NCI-H2029 (cell line): ENCODE measurements around the gene GPC3.
"Not testable (repeated sequence)": the region's sequence is repeated elsewhere in the genome, so short reads cannot be mapped to it uniquely, and the experiment has no call there.

ENCODE experiments used
- DNase-seq: peaks from one replicate; lab custom pipeline; 2025; lab: John Stamatoyannopoulos, UW

GPC3 gene

DNA sequence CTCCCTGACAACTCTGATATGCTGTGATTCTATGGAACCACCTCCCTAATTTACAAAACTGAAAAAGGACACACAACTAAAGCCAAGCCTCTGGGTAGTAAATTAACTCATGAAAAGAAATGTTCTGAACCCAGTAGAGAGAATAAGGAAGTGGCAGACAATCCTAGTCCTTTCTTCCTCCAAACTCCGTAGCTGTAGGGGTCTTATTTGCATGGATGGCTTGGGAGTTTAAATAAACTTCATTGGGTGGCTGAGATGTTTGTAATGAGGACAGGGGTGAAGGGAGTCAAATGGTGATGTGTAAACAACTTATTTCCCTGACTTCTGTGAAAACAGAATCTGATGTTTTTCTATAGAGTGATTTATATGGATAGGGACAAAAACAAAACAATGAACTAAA, 59.3 kb downstream of the GPC3 start:
- no peak for DNase-seq

DNA sequence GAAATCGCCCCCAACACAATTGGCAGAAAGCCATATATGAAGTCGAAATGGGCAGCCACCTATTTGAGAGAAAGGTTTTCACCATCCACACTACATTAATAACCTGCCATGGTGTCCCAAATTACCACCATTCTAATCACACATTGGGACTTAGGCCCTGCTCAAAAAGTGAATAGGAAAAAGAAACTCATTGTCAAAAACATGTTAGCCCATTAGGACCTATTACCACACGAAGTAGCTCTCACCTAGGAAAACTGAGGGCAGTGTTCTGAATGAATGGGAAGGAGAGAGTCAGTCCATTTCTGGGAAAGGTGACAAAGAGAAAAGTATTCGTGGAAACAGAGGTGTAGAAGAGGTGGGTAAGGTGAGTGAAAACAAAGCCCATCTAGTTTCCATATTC, 60.8 kb downstream of the GPC3 start:
- DNase-seq: no peak

DNA sequence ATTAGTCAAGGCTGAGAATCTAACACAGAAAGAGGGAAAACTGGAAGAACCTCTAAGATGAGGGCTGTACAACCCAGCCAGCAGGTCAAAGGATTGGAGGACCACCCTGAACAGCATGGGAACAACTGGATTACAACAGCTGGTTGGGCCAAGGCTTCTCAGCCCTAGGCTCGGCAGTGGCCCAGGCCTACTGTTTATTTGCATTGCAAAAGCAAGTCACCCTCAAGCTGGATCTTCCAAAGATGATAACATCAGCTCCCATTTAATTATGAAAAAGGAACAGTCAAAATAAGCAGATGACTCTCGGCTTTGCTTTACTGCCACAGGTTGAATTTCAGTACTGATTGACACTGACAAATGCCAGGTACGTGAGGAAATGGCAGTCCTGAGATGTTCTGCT, 61.8 kb downstream of the GPC3 start:
- no peak for DNase-seq

DNA sequence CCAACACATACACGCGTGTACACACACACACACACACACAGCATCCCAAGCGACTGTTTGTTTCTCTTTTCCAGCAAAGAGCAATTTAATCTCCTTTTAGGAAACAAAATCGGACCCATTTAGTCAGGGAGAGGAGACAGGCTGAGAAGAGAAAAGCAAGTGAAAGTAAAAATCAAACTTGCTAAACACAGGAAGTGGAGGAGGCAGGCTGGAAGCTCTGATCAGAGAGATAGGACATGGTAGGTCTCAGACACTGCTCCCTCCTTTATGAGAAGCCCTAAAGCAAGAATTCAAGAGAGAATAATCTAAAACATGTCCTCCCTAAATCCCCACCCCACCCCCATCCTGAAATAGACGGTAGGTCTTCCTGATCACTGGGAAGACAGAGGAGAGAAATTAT, 62.3 kb downstream of the GPC3 start:
- no peak for DNase-seq

DNA sequence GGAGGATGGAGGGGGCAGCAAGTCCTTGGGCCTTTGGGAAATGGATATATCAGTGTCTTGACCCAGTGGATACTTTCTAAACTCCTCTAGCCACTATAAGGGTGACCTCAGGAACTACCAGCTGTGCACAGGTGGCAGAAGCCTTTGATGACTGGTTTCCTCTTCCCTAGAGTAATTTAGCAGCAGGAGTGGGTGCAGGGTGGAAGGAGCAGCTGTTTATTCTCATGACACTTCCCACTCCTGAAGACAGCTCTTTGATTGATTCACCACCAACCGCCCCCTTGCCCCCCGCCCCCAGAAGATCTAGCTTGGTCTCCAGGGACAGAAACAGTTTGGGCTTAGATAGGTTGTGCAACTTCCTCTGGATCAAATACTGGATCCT, 63.0 kb downstream of the GPC3 start:
- no peak for DNase-seq

DNA sequence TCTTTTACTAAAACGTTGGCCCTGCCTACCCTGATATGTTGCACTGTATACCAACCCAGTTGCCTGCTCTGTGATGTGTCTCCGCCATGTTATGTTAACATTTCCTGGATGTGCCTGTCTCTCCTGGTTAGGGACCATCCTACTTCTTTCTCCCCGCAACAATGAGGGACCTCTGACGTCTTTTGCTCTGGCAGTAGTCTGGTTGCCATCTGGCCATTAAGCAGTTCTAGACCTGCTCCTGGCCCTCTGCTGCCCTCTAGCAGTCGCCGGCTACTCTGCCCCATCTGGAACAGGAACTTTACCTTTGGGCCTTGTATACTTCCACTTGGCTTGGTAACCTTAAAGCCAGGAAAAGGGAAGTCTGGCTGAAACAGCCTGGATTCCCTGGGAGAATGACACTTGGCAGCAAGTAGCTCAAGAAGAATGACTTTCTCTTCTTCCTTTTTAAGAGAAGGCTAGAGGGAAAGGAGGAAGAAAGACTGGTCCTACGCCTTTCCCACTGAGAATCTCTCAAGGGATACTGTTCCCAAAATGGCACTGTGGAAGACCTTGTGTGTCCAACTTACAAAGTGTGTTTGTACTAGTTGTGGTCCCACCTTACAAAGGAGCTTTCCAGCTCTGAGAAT, 63.5 kb downstream of the GPC3 start:
- DNase-seq: peak; percentile 43

DNA sequence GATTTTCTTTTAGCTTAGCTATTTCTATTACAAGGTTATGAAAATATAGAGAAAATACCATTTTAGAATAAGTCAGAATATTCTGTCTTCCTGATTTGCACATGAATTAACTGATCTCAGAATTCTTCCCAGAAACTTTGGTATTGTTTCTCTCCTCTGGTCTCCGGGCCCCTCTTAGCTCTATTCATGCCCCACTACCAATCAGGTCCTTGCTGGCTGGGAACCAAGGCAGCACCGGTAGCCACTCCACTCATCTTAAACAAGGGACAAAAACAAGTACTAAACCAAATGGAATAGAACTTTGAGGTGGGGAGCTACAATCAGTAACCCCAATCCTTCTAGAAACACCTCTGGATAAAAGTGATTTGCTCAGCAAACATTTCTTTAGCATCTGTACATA, 64.3 kb downstream of the GPC3 start:
- DNase-seq: no peak

DNA sequence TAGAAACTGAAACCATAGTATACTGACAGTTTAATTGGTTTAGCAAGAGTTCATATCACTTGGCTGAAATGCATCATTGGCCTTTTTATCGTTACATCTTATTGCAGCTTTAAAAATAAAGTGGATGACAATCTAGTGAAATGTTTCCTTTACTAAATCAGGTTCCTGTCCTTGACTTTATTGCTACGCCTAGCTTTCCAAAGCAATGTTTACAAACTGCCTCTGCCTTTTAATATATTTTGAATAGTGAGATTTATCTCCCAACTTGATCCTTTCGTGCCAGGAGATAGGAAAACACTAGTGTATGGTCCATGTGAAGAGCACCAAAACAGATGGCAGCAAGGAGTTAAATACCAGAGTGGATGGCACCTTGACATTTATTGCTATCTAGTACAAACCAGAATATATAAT, 67.0 kb downstream of the GPC3 start:
- no peak for DNase-seq

DNA sequence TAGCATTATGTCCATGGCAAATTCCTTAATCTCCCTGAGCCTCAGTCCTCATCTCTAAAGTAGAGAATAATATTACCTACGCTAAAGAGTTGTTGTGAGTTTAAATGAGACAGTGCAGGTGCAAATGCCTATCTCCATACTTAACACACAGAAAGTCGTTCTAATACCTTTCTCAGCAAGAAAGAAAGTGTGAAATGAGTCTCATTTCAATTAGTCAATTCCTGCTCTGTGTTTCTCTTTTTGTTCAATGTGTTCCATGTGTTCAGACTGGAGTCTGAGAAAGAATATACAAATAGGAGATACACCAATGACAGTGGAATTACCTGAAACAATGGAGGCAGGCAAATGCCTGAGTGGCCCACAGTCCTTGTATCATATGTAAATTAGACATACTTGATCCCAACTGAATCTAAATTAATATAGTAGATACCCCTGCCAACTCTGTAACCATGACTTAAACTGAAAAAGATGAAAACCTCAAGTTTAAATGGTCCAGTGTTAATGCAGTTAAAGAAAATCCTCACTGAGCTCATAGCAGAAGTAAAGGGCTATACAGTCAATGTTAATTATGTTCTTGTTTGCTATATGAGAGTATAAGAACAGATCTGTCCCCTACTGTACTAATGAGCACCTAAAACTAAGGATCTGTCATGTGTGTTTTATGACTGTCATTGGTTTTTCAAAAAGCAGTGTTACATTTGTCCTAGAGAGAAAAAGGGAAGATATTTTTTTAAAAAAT, 68.2 kb downstream of the GPC3 start:
- no peak for DNase-seq

DNA sequence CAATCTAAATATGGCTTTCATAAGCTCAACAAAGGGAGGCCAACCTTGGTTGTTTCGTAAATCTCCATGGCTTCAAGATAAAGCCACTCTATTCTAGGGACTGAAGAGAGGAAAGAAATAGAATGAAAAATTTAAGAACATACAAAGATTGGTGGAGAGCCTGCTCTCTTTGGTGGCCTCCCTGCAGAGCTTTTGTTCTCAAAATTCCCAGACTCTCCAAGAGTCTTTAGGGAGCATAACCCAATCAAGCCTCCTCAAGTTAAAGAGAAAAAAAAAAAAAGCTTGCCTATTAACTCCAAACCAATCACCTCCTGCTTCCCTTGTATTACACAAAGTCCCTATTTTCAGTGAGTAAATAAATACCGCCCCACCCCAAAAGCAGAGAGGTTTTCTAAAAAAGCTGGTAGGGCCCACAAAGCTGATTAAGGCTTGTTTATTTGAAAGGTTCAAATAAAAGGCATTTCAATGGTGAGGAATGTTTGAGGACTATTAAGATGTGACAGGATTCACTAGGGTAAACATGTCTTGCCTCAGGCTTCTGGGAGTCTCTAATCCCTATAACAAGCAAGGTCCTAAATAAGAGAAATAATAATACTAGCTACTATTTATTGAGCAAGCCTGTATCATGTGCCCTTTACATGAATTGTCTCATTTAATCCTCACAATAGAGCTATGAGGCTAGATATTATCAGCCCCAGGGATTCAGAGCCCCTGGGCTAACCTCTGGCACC, 71.6 kb downstream of the GPC3 start:
- DNase-seq: no peak

DNA sequence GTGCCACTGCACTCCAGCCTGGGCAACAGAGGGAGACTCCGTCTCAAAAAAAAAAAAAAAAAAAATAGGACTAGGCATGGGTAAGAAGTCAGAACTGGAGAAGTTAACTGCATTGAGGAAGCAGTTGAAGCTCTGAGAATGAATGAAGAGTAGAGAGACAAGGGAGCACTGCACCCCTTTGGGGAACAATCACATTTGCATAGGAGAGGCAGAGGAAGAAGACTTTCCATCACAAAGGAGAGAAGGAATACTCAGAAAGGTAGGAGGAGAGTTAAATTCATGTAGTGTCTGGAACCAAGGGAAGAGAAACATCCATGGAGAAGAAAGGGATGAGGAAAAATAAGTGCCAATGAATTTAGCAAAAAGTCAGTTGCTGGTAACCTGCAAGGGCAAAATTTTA, 72.4 kb downstream of the GPC3 start:
- DNase-seq: no peak

DNA sequence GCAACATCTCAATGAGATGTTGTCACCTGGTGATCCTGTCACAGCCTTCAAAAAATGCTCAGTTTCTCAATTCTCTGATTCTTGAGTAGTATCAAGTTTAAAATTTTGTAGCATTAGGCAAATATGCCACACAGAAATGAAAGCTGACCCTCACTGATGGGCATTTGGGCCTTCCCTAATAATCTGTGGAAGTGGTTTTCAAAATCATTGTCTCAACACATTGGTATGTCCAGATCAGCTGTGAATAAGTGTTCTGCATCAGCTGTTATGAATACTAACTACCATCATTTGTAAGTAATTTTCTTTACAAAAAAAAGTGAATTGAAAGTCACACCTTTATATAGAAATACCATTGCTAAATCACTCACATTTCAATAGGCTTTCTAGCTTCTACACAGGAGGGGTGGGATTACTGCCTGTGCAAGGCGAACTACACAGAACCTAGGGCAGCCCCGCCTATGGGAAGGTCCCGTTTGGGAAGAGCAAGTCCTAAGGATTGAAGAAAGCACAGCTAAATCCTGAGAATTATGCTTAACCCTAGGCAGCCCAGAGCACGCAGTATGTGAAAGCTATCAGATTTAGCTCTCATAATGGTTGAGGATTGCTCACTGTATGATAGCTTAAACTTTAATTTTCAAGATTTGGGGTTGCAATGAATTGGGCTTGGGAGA, 73.4 kb downstream of the GPC3 start:
- DNase-seq: no peak

DNA sequence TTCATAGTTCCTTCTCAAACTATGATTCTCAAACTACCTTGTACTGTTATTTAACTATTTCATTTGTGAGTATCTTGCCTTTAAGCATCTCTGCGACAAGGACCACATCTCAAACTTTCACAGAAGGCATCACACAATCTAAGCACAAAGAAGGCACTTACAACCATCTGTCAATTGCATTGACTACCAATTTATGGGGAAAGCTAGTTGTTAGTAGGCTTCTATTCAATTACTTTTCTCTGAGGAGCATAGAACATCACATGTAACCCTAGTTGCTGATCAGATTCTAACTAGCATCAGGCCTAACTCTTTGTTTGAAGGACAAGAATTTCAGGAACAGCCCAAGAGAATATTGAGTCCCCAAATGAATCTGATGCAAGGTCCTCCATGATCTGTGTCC, 74.9 kb downstream of the GPC3 start:
- no peak for DNase-seq

DNA sequence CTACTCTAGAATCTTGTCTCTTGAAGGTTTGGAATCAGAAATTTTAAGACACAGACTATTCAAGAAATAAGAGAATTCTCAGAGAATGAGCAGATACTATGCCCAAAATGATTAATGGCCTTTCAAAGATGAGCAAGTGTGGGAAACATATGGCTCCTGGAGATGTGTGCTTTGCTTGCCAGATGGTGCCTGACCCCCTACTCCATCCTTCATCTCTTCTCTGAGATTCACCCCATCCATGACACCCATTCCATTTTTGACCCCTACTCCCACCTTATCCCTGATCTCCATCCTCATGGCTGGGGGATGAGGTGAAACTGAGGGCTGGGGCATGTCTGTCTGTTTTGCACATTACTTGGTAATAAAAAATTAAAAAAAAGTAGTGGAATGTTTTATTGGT, 75.5 kb downstream of the GPC3 start:
- DNase-seq: no peak

DNA sequence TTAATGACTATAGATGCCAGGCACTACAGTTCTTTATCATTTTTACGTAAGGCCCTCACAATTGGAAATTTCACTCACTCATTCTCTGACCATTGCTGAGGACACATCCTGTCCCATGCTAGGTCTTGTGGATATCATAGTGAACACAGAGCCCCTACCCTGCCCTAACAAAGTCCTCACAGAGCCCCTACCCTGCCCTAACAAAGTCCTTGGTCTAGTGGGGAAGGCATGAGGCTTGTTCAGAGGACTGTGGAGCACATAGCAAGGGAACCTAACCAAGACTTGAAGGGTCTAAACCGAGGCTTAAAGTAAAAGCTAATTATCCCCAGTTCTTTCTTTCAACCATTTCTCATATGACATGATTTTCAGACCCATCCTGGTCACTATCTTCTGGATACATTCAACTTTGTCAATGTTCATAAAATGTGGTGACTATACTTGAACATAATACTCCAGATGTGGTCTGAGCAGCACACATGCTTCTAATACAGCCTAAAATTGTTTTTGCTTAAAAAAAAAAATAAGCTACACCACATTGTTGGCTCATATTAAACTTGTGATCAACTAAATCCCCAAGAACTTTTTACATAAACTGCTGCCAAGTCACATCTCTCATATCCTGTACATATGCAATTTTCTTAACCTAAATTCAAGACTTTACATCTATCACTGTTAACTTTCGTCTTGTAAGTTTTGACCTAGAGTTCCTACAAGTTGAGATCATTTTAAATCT, 77.0 kb downstream of the GPC3 start:
- no peak for DNase-seq

DNA sequence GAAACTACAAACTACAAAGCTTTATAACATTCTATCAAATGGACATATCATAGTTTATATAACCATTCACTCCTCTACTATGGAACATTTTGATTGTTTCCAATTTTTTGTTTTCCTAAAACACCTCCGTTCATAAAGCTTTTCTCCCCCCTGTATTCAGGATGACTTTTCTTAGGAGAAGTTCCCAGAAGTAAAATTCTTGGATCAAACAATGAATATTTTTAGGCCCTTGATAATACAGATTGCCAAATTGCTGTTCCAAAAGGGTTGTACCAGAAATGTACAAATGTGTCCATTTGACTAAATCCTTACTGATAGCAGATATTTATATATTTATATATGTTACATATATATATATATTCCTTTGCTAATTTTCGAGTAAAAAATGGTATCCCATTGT, 77.8 kb downstream of the GPC3 start:
- DNase-seq: no peak

DNA sequence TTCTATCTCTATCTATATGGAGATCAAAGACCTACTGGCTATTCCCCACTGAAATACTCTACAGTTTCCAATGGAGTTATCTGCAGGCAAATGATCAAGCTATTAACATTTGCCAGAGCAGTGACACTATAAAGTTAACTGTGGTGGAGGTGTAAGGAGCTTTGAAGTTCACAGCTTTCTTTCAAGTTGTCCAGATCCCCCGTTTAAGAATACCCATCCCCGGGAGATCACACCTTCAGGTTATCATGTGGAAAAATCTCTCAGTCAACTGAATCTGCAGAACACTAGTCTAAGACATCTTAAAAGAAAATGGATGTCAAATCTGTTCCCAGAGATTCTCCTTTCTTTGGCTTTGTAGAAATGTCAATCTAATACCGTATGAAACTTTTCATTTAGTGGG, 80.1 kb downstream of the GPC3 start:
- DNase-seq: no peak

DNA sequence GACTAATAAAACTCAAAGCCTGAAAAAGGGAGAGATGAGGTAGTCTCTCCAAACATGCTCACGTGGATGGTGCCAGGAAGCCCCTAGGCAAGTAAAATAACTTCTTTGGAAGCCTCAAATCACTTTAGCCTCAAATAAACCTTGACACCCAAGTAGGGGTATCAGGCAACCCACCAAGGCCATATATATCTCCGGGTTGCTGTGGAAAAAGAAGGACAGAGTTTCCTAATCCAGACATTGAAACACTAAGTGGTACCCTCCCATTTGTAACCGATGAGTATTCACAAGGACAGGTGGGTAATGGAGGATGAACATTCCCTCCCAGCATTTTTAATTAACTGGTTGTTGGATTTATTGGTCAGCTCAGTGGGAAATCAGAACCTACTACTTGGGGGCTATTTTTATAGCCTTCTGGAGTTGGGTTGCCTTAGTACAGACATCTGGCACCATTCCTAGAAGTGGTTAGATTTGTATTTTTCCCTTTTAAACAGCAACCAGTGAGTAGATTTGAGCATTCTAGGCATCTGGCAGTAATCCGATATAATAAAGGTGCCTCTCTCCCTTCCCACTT, 87.7 kb downstream of the GPC3 start:
- no peak for DNase-seq

DNA sequence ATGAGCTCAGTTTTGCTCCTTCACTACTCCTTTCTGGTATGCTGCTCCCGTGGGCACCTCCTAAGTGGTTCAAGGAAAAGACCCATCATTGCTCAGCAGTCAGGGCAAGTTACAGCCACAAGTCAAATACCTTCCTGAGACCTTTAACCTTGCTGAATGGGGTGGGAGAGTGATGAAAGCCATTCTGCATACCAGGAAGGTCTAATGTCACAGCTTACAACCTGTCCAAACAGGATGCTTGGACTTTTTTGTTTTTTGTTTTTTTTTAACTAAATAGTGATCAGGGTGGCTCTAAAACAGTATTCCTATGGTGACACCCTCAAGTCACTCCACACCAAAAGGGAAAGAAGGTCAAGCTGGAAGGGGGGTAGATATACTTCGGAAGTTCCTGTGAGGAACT, 93.1 kb downstream of the GPC3 start:
- DNase-seq: no peak

DNA sequence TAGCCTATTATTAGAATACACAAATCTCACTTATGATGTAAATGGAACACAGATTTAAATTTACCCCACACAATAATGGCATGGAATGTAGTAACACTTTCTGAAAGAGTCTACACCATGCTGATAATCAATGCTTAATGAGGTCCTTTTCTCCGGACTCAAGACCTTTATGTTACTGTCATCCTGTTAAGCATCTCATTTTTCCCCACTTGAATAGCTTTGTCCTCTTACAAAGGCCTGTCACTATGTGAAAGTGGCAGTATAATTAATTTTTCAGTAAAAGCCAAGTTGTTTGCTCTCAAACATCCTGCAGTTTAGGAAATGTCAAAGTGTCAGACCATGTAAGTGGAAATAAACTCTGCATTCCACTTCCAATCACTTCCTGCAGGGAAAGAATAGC, 96.4 kb downstream of the GPC3 start:
- DNase-seq: no peak

DNA sequence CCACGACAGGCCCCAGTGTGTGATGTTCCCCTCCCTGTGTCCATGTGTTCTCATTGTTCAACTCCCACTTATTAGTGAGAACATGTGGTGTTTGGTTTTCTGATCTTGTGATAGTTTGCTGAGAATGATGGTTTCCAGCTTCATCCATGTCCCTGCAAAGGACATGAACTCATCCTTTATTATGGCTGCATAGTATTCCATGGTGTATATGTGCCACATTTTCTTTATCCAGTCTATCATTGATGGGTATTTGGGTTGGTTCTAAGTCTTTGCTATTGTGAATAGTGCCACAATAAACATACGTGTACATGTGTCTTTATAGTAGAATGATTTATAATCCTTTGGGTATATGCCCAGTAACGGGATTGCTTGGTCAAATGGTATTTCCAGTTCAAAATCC, 97.3 kb downstream of the GPC3 start:
- DNase-seq: not testable (repeated sequence)
